Karpas-422 (cell line): Measurements from ENCODE around the gene NSUN5. TPM values are rescaled to one million over a fixed set of nuclear protein-coding genes. Genes with fewer than 3 reads are reported as not detected.

ENCODE experiments used
- DNase-seq: peaks from one replicate; pipeline ENCODE4 v3.0.0-alpha.2; 2015
- H2AFZ ChIP-seq: fragments of 200-600 bp; sonication (generic); 2 replicates; pipeline ENCODE4 v1.6.1; 2014; ENCODE audit warnings: antibody characterized with exemption, low read length, mixed read lengths
- H3K27ac ChIP-seq: fragments of 200-600 bp; sonication (generic); 2 replicates; pipeline ENCODE4 v1.5.1; 2014; ENCODE audit warnings: mild to moderate bottlenecking, low read length, moderate library complexity
- H3K27me3 ChIP-seq: fragments of 200-600 bp; sonication (generic); 2 replicates; pipeline ENCODE4 v1.6.1; 2014; ENCODE audit warnings: low read length, mixed read lengths
- H3K36me3 ChIP-seq: fragments of 200-600 bp; sonication (generic); 2 replicates; pipeline ENCODE4 v1.6.1; 2014; ENCODE audit warnings: low read length, mixed read lengths; ENCODE audit not compliant: insufficient read depth
- H3K4me1 ChIP-seq: fragments of 200-600 bp; sonication (generic); 2 replicates; pipeline ENCODE4 v1.6.1; 2014; ENCODE audit warnings: mild to moderate bottlenecking, low read length, mixed read lengths
- H3K4me2 ChIP-seq: fragments of 200-600 bp; sonication (generic); 2 replicates; pipeline ENCODE4 v1.6.1; 2014; ENCODE audit warnings: low read length, low read depth, mild to moderate bottlenecking; ENCODE audit not compliant: poor library complexity, severe bottlenecking
- H3K4me3 ChIP-seq: fragments of 200-600 bp; sonication (generic); 2 replicates; pipeline ENCODE4 v1.5.1; 2014; ENCODE audit warnings: mild to moderate bottlenecking, antibody characterized with exemption, low read length, mixed read lengths
- H3K79me2 ChIP-seq: fragments of 200-600 bp; sonication (generic); 2 replicates; pipeline ENCODE4 v1.6.1; 2014; ENCODE audit warnings: mild to moderate bottlenecking, low read length, mixed read lengths
- H3K9ac ChIP-seq: fragments of 200-600 bp; sonication (generic); 2 replicates; pipeline ENCODE4 v1.6.0; 2014; ENCODE audit warnings: low read length
- H3K9me2 ChIP-seq: fragments of 200-600 bp; sonication (generic), shearing (Covaris generic); replicated peaks from 2 replicates; pipeline ENCODE4 v1.6.0; 2014; ENCODE audit warnings: mild to moderate bottlenecking, low read length, moderate library complexity; ENCODE audit not compliant: insufficient read depth
- H3K9me3 ChIP-seq: fragments of 300-700, 200-600 bp; sonication (generic); 2 replicates; pipeline ENCODE4 v1.6.1; 2014; ENCODE audit warnings: low read length, mixed read lengths
- H4K20me1 ChIP-seq: fragments of 200-600 bp; sonication (generic); 2 replicates; pipeline ENCODE4 v1.6.1; 2014; ENCODE audit warnings: mild to moderate bottlenecking, antibody characterized with exemption, low read length, low read depth; ENCODE audit not compliant: insufficient read depth
- total RNA-seq: library from RNA; depleted of rRNA; stranded (reverse); fragments of >200 nt; shearing (Covaris generic); gene quantifications from 2 replicates; pipeline ENCODE4 v1.2.3, GENCODE V29; 2014; ENCODE audit warnings: low replicate concordance; rRNA removed

NSUN5 gene
- 31.6 and 39.4 TPM in 2 replicates for total RNA-seq

DNA sequence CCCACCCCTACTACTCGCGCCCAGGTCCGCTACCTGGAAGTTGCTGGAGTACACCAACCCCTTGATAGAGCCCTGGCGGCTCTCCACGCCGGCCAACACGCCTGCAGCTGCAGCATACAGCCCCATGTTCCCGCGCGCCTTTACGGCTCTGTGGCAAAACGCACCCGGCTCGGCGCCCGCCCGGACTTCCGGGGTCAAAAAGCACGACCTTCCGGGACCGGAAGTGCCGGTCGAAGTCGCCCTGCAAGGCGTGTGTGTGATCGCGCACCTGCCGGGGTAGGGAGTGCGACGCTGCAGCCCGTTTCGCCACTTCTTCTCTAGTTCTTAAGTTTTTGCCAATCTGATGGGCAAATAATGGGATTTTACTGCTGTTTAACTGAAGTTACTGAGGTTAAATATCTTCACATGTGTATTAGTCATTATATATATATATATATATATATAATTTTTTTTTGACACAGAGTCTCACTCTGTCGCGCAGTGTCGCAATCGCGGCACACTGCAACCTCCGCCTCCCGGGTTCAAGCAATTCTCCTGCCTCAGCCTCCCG lies at the start of gene NSUN5:
TSS of gene NSUN5 (minus strand) at position 162 of the 550 bp plus-strand sequence. CDS start at position 126, 36 bp downstream.
- Histone ChIP-seq H4K20me1 (peaks cover 10% of the 10 kb centered on the region; the same call in 1 of the 2 replicates), H3K27ac (0 out of 2 replicates have a peak within 1 kb of the TSS, but pooled peaks have one; percentile 22), H3K9me2 (no peaks in the 10 kb centered on the region), H3K9me3 (no peaks in the 10 kb centered on the region), H3K4me3 (peak within 1 kb of the TSS; percentile 98), H3K36me3 (peaks cover 5% of the 10 kb centered on the region), H3K4me2 (peak within 1 kb of the TSS; percentile 77), H3K9ac (peak within 1 kb of the TSS; percentile 87), H3K79me2 (peaks cover 22% of the 10 kb centered on the region), H3K4me1 (peaks cover 16% of the 10 kb centered on the region), H3K27me3 (no peaks in the 10 kb centered on the region), H2AFZ (peak within 1 kb of the TSS; percentile 42)
- peak; percentile 96 for DNase-seq

DNA sequence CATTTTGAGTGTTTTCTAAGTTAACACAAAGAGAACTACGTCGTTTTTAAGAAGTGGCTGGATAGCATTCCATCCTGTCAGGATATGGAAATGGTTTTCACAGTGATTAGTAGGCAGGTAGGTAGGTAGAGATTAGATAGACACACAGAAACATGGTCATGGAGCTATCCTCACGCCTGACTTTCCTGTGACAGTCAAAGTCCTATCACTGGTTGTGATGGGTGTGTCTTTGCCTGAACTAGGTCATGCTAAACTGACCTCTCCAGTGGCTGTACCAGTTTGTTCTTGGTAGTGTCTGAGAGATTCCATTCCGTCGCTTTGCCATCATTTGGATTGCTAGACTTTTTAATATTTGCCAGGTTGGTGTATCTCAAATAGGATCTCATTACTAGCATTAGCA lies 47.5 kb upstream of the NSUN5 start:
- H3K27me3 ChIP-seq = no peaks in the 10 kb centered on the region
- no peaks in the 10 kb centered on the region for H3K79me2 ChIP-seq
- no peak overlapping the region for H3K9ac ChIP-seq
- no peak overlapping the region for H3K4me2 ChIP-seq
- H2AFZ ChIP-seq = no peak overlapping the region
- H3K36me3 ChIP-seq = no peaks in the 10 kb centered on the region
- no peaks in the 10 kb centered on the region for H3K9me3 ChIP-seq
- no peaks in the 10 kb centered on the region for H3K4me1 ChIP-seq
- no peaks in the 10 kb centered on the region for H4K20me1 ChIP-seq
- no peaks in the 10 kb centered on the region for H3K9me2 ChIP-seq
- no peak for DNase-seq
- no peak overlapping the region for H3K4me3 ChIP-seq
- H3K27ac ChIP-seq = no peak overlapping the region

DNA sequence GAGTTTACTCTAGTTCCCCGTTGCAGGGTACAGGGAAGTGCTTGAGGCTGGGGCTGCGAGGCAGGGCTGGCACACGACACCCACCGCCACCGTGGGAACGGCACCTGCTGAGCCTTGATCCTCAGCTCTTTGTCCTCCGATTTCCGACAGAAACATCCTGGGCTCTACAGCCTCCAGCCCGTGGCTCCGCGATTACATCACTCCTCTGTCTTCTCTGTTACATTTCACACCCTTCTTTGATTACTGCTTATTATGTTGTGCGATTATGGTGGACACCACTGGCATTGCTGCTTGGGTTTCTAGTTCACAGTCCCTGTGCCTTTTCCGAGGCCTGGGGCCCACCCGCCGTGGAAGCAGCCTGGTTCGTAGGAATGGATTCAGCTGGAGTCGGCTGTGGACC lies 46.2 kb upstream of the NSUN5 start:
- no peak overlapping the region for H3K4me2 ChIP-seq
- no peak overlapping the region for H3K9ac ChIP-seq
- no peaks in the 10 kb centered on the region for H3K4me1 ChIP-seq
- no peaks in the 10 kb centered on the region for H3K9me2 ChIP-seq
- H3K79me2 ChIP-seq = no peaks in the 10 kb centered on the region
- H3K9me3 ChIP-seq = no peaks in the 10 kb centered on the region
- no peak overlapping the region for H3K27ac ChIP-seq
- H3K27me3 ChIP-seq = no peaks in the 10 kb centered on the region
- no peaks in the 10 kb centered on the region for H4K20me1 ChIP-seq
- no peak overlapping the region for H2AFZ ChIP-seq
- no peak overlapping the region for H3K4me3 ChIP-seq
- no peaks in the 10 kb centered on the region for H3K36me3 ChIP-seq
- DNase-seq = no peak

DNA sequence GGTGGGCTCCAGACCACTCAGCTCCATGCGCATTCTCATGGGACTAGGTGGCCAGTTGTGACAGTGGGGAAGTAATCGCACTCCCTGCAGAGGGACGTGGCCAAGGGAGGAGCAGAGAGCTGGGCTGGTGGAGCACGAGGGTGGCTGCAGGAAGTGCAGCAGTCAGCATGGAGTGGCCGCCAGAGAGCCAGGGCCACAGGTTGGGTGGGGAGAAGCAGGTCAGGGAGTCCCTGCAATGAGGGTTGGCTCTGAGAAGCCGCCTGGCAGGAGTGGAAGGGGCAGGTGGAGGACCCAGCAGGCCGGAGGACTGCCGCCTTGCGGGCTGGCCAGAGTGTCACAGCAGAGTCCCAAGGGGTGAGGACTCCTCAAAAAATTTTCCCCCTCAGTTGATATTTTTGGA lies 45.6 kb upstream of the NSUN5 start:
- no peak overlapping the region for H3K9ac ChIP-seq
- no peaks in the 10 kb centered on the region for H3K36me3 ChIP-seq
- no peaks in the 10 kb centered on the region for H3K79me2 ChIP-seq
- no peak overlapping the region for H3K4me3 ChIP-seq
- no peak overlapping the region for H2AFZ ChIP-seq
- H3K9me3 ChIP-seq = no peaks in the 10 kb centered on the region
- H3K27ac ChIP-seq = no peak overlapping the region
- H4K20me1 ChIP-seq = no peaks in the 10 kb centered on the region
- H3K4me1 ChIP-seq = no peaks in the 10 kb centered on the region
- H3K9me2 ChIP-seq = no peaks in the 10 kb centered on the region
- no peaks in the 10 kb centered on the region for H3K27me3 ChIP-seq
- DNase-seq = no peak
- no peak overlapping the region for H3K4me2 ChIP-seq

DNA sequence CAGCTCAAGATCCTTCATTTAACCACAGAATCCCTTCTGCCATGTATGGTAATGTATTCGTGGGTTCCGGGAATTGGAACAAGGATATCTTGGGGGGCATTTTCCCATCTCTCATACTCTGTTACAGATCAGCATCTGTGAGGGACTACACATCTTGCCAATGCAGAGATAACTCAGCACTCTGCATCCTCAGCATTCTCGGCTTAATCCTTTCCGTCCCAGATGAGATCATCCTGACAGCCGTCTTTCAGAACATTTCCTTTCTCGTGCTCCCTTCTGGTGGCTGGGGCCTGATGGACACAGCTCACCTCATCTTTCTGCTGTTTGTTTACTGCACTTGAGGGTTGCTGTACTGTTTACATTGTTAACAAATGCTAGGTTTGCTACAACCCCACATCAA lies 44.6 kb upstream of the NSUN5 start:
- Histone ChIP-seq H4K20me1 (no peaks in the 10 kb centered on the region), H3K4me1 (no peaks in the 10 kb centered on the region), H3K4me3 (no peak overlapping the region), H3K9ac (no peak overlapping the region), H3K9me2 (no peaks in the 10 kb centered on the region), H3K79me2 (no peaks in the 10 kb centered on the region), H3K4me2 (no peak overlapping the region), H3K27ac (no peak overlapping the region), H3K36me3 (no peaks in the 10 kb centered on the region), H3K27me3 (no peaks in the 10 kb centered on the region), H3K9me3 (no peaks in the 10 kb centered on the region), H2AFZ (no peak overlapping the region)
- no peak for DNase-seq

DNA sequence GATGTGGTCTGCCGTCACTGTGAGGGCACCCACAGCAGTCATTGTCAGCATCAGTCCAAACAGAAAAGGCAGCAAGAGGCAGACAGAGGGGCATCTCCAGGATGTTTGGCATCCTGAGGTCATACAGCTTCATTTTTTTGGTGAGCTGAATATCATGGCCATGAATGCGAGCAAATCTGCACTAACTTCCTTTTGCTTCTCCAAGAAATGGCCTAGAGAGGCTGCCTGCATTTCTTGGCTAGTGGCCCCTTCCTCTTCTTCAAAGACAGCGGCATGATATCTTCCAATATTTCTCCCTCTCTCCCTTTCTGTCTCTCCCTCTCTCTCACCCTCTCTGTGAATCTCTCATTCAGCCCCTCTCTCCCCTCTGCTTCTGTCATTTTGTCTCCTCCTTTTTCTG lies 44.2 kb upstream of the NSUN5 start:
- Histone ChIP-seq H3K4me1 (no peaks in the 10 kb centered on the region), H3K9me3 (no peaks in the 10 kb centered on the region), H3K79me2 (no peaks in the 10 kb centered on the region), H3K36me3 (no peaks in the 10 kb centered on the region), H4K20me1 (no peaks in the 10 kb centered on the region), H3K4me3 (no peak overlapping the region), H3K9ac (no peak overlapping the region), H3K27ac (no peak overlapping the region), H3K27me3 (no peaks in the 10 kb centered on the region), H3K4me2 (no peak overlapping the region), H2AFZ (no peak overlapping the region), H3K9me2 (no peaks in the 10 kb centered on the region)
- DNase-seq = no peak

DNA sequence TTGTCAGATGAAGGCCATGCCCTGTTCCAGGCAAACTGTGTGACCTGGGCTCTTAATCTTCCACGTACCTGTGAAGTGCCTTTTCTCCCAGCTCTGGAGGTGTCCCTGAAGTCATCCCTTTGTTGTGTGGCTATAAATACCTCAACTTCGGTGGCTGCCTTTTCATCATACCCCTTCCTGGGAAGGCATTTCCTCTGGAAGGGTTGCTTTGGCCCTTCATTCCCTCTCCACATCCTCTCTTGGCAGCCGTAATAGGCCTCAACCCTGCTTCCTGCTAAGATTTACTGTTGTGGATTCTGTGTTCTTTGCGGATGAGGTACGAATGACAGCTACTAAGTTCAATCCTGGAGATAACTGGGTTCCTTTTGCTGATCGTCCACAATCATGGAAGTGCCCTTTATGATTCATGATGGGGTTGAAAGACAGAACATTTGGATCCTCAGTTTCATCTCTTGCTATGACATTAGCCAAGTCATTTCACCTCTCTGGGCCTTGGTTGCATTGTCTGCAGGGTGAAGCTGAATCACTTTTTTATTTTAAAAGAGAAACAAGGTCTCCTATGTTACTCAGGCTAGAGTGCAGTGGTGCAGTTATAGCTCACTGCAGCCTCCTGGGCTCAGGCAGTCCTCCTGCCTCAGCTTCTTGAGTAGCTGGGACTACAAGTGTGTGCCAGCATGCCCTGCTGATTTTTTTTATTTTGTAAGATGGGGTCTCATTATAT lies 43.0 kb upstream of the NSUN5 start:
- no peak overlapping the region for H3K9ac ChIP-seq
- H3K9me3 ChIP-seq = no peaks in the 10 kb centered on the region
- H3K27me3 ChIP-seq = no peaks in the 10 kb centered on the region
- H3K27ac ChIP-seq = no peak overlapping the region
- H2AFZ ChIP-seq = no peak overlapping the region
- no peaks in the 10 kb centered on the region for H3K36me3 ChIP-seq
- no peaks in the 10 kb centered on the region for H3K9me2 ChIP-seq
- no peaks in the 10 kb centered on the region for H3K4me1 ChIP-seq
- H3K4me2 ChIP-seq = no peak overlapping the region
- no peaks in the 10 kb centered on the region for H4K20me1 ChIP-seq
- no peaks in the 10 kb centered on the region for H3K79me2 ChIP-seq
- no peak overlapping the region for H3K4me3 ChIP-seq
- DNase-seq = no peak

DNA sequence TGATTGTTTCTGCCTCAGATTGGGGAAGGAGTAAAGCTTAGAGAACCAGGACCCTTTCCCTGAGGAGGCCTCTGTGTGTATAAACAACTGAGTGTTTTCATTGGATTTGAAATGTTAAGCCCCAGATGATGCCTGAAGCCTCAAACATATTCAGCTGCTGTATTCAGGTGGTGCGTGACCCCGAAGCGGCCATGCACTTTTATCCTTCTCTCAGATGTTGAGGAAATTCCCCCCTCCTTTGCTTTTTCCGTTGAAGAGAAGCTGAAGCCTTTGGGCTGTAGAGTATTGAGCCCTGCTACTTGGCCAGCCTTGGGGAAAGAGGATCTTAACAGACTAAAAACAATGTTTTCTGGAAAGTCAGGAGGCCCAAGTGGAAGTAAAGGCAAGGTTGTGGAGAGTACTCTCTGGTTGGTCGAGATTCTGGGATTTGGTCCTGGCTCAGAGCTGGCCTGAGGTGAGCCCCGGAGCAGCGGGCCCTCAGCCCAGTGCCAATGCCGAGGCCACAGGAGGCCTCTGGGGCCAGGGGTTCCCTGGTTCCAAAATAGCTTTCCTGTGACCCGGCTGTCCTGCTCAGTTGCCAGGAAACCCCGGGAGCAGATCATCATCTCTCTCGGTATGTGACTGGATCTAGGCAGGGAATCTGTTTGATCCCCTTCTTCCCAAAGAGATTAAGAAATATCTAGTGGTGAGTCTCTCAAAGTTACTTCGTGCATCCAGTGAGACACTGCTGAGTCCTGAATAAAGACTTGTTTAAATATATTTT lies 41.9 kb upstream of the NSUN5 start:
- H3K9me3 ChIP-seq = no peaks in the 10 kb centered on the region
- H3K36me3 ChIP-seq = no peaks in the 10 kb centered on the region
- no peaks in the 10 kb centered on the region for H4K20me1 ChIP-seq
- H3K79me2 ChIP-seq = no peaks in the 10 kb centered on the region
- H3K9me2 ChIP-seq = no peaks in the 10 kb centered on the region
- no peaks in the 10 kb centered on the region for H3K27me3 ChIP-seq
- H3K9ac ChIP-seq = no peak overlapping the region
- H3K4me2 ChIP-seq = no peak overlapping the region
- H3K27ac ChIP-seq = no peak overlapping the region
- no peak overlapping the region for H2AFZ ChIP-seq
- no peak for DNase-seq
- H3K4me1 ChIP-seq = no peaks in the 10 kb centered on the region
- no peak overlapping the region for H3K4me3 ChIP-seq
